Astrocyte (in vitro differentiated cells and primary cell): ENCODE results near the gene CCSER1. TPM values are rescaled to one million over a fixed set of nuclear protein-coding genes. Genes with fewer than 3 reads are reported as not detected.

ENCODE experiments used
- DNase-seq: peaks from one replicate; pipeline ENCODE4 v3.0.0-alpha.2; 2010; ENCODE audit warnings: low read depth
- FAIRE-seq: peaks from 2 replicates; lab custom pipeline; 2011; peaks lifted over from hg19 to GRCh38; lab: Jason Lieb, UNC
- H2AFZ ChIP-seq: 2 replicates; pipeline ENCODE4 v1.6.0; 2012; ENCODE audit warnings: low read depth, low read length, inconsistent platforms
- H3K27ac ChIP-seq: 2 replicates; pipeline ENCODE4 v1.5.1; 2011; ENCODE audit warnings: low read depth, low read length, inconsistent platforms
- H3K27me3 ChIP-seq: 2 replicates; pipeline ENCODE4 v1.6.0; 2011; ENCODE audit warnings: low read length, inconsistent platforms; ENCODE audit not compliant: insufficient read depth
- H3K36me3 ChIP-seq: 2 replicates; pipeline ENCODE4 v1.5.1; 2011; ENCODE audit warnings: low read length, inconsistent platforms; ENCODE audit not compliant: insufficient read depth
- H3K4me1 ChIP-seq: 2 replicates; pipeline ENCODE4 v1.5.1; 2011; ENCODE audit warnings: low read length, inconsistent platforms; ENCODE audit not compliant: insufficient read depth
- H3K4me2 ChIP-seq: 2 replicates; pipeline ENCODE4 v1.6.0; 2012; ENCODE audit warnings: low read length, inconsistent platforms
- H3K4me3 ChIP-seq: 2 replicates; pipeline ENCODE4 v1.5.1; 2011; ENCODE audit warnings: low read depth, mild to moderate bottlenecking, low read length, inconsistent platforms; ENCODE audit not compliant: insufficient read depth
- H3K79me2 ChIP-seq: 2 replicates; pipeline ENCODE4 v1.6.0; 2012; ENCODE audit warnings: mild to moderate bottlenecking, low read length, inconsistent platforms; ENCODE audit not compliant: insufficient read depth
- H3K9ac ChIP-seq: 2 replicates; pipeline ENCODE4 v1.6.0; 2012; ENCODE audit warnings: mild to moderate bottlenecking, low read length, inconsistent platforms
- H3K9me3 ChIP-seq: 2 replicates; pipeline ENCODE4 v1.5.1; 2012; ENCODE audit warnings: low read depth, mild to moderate bottlenecking, low read length, inconsistent platforms; ENCODE audit not compliant: insufficient read depth
- H4K20me1 ChIP-seq: 2 replicates; pipeline ENCODE4 v1.6.0; 2012; ENCODE audit warnings: low read length, inconsistent platforms; ENCODE audit not compliant: insufficient read depth
- H3K27ac Mint-ChIP-seq: one replicate; pipeline ENCODE4 v1.8.0; 2021; ENCODE audit warnings: mild to moderate bottlenecking, mixed read lengths; ENCODE audit not compliant: unreplicated experiment
- H3K27me3 Mint-ChIP-seq: one replicate; pipeline ENCODE4 v1.8.0; 2021; ENCODE audit warnings: low read depth, mixed read lengths; ENCODE audit not compliant: unreplicated experiment
- H3K36me3 Mint-ChIP-seq: one replicate; pipeline ENCODE4 v1.8.0; 2021; ENCODE audit warnings: low read depth, mixed read lengths; ENCODE audit not compliant: unreplicated experiment
- H3K4me1 Mint-ChIP-seq: one replicate; pipeline ENCODE4 v1.8.0; 2021; ENCODE audit warnings: low read depth, mixed read lengths; ENCODE audit not compliant: unreplicated experiment
- H3K4me3 Mint-ChIP-seq: one replicate; pipeline ENCODE4 v1.8.0; 2021; ENCODE audit warnings: mild to moderate bottlenecking, moderate library complexity, mixed read lengths; ENCODE audit not compliant: unreplicated experiment
- H3K9me3 Mint-ChIP-seq: one replicate; pipeline ENCODE4 v1.8.0; 2021; ENCODE audit warnings: mild to moderate bottlenecking, mixed read lengths; ENCODE audit not compliant: unreplicated experiment
- EZH2 ChIP-seq: IDR thresholded peaks from 2 replicates; pipeline ENCODE4 v1.6.1; 2012; ENCODE audit warnings: mild to moderate bottlenecking, low read length, inconsistent platforms; ENCODE audit not compliant: insufficient read depth
- total RNA-seq: library from RNA; stranded (reverse); gene quantifications from 2 replicates; pipeline ENCODE4 v1.2.1, GENCODE V29; 2021
- TF ChIP-seq, protein P1 (sequence below): IDR thresholded peaks from 2 replicates; pipeline ENCODE4 v1.5.1; 2011; ENCODE audit warnings: low read depth, mild to moderate bottlenecking, inconsistent platforms, low read length, moderate library complexity; ENCODE audit not compliant: insufficient read depth

Gene CCSER1
- total RNA-seq, 1 donor from 2014 or later, result 2.2 TPM

DNA sequence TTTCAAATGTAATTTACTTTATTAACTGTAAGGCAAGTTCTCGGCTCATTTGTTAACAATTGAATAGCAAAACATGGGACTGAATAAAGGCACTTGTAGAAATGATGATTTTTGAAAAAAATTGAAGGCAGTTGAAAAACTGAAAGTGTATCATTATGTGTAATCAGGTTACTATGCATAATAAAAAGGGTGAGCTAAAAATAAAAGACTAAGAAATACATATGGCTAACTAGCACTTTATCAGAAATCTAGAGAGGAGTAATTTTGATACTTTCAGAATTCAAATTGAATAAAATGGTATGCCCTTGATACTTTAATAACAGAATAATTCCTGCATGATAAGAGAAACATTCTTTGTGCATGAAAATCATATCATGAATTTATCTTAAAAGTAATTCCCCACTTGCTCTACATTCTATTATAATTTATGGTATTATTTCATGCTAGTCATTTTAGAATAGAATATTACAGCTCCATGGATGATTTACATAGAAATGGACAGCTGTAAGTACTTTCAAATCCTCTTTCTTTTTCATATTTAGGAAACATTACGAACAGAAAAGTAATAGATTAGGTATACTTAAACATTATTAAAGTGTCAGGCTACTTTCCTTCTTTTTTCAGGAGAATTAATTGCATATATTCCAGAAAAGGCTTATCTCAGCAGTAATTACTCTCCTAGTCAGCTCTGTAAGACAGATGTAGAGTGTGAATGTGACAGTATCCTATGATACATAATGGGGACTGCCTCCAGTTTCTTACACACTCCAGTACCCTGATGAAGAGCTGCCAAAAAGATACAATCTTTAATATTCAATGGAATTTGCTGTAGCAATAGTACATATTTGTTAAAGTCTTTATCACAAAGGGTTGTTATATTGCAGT is 697.3 kb downstream of the CCSER1 start:
- DNase-seq (no peak), FAIRE-seq (no peak)
- Histone ChIP-seq H2AFZ (no peak overlapping the region), H3K27ac (no peak overlapping the region), H3K4me2 (no peak overlapping the region), H3K4me3 (no peak overlapping the region), H3K4me1 (no peaks in the 10 kb centered on the region), H3K9ac (no peak overlapping the region), H3K36me3 (no peaks in the 10 kb centered on the region), H3K79me2 (no peaks in the 10 kb centered on the region), H4K20me1 (no peaks in the 10 kb centered on the region), H3K9me3 (peaks cover 3% of the 10 kb centered on the region), H3K27me3 (no peaks in the 10 kb centered on the region)
- H3K27ac Mint-ChIP-seq, result no peak overlapping the region
- no peak overlapping the region for H3K4me3 Mint-ChIP-seq
- no peaks in the 10 kb centered on the region for H3K9me3 Mint-ChIP-seq
- H3K36me3 Mint-ChIP-seq, result no peaks in the 10 kb centered on the region
- H3K4me1 Mint-ChIP-seq, result no peaks in the 10 kb centered on the region
- no peak for TF ChIP-seq EZH2
- TF ChIP-seq, protein P1, sequence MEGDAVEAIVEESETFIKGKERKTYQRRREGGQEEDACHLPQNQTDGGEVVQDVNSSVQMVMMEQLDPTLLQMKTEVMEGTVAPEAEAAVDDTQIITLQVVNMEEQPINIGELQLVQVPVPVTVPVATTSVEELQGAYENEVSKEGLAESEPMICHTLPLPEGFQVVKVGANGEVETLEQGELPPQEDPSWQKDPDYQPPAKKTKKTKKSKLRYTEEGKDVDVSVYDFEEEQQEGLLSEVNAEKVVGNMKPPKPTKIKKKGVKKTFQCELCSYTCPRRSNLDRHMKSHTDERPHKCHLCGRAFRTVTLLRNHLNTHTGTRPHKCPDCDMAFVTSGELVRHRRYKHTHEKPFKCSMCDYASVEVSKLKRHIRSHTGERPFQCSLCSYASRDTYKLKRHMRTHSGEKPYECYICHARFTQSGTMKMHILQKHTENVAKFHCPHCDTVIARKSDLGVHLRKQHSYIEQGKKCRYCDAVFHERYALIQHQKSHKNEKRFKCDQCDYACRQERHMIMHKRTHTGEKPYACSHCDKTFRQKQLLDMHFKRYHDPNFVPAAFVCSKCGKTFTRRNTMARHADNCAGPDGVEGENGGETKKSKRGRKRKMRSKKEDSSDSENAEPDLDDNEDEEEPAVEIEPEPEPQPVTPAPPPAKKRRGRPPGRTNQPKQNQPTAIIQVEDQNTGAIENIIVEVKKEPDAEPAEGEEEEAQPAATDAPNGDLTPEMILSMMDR, result no peak
- H3K27me3 Mint-ChIP-seq, result no peaks in the 10 kb centered on the region

GRCh38 chr4:90825849-90826248 is 698.7 kb downstream of the CCSER1 start:
- Mint-ChIP-seq H3K27me3 (no peaks in the 10 kb centered on the region), H3K27ac (no peak overlapping the region), H3K4me3 (no peak overlapping the region), H3K4me1 (no peaks in the 10 kb centered on the region), H3K9me3 (no peaks in the 10 kb centered on the region), H3K36me3 (no peaks in the 10 kb centered on the region)
- Histone ChIP-seq H3K9me3 (peaks cover 3% of the 10 kb centered on the region), H3K27me3 (no peaks in the 10 kb centered on the region), H3K4me3 (no peak overlapping the region), H3K79me2 (no peaks in the 10 kb centered on the region), H4K20me1 (no peaks in the 10 kb centered on the region), H3K27ac (no peak overlapping the region), H3K4me2 (no peak overlapping the region), H3K9ac (no peak overlapping the region), H3K36me3 (no peaks in the 10 kb centered on the region), H3K4me1 (no peaks in the 10 kb centered on the region), H2AFZ (no peak overlapping the region)
- FAIRE-seq (no peak), DNase-seq (no peak)
- no peak for TF ChIP-seq EZH2
- TF ChIP-seq, protein P1, result no peak

DNA sequence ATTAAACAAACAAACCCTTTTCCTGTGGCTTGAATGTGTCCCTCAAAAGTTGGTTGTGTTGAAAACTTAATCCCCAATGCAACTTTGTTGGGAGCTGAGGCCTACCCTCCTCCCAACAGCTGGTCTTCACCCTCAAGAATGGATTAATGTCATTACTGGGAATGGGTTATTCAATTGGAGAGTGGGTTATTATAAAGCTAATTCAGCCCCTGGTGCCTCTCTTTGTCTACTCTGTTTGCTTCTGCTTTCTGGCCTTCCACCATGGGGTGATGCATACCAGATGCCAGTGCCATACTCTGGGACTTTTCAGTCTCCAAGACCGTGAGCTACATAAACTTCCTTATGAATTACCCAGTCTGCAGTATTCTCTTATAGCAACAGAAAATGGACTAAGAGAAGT is 706.5 kb downstream of the CCSER1 start:
- H3K4me1 ChIP-seq, result no peaks in the 10 kb centered on the region
- H3K9me3 ChIP-seq, result no peaks in the 10 kb centered on the region
- no peaks in the 10 kb centered on the region for H3K79me2 ChIP-seq
- H3K27me3 ChIP-seq, result no peaks in the 10 kb centered on the region
- H3K27me3 Mint-ChIP-seq, result no peaks in the 10 kb centered on the region
- no peak overlapping the region for H3K4me2 ChIP-seq
- no peaks in the 10 kb centered on the region for H3K9me3 Mint-ChIP-seq
- no peaks in the 10 kb centered on the region for H3K36me3 ChIP-seq
- no peaks in the 10 kb centered on the region for H4K20me1 ChIP-seq
- no peak overlapping the region for H3K27ac ChIP-seq
- no peak overlapping the region for H3K4me3 ChIP-seq
- no peak overlapping the region for H3K4me3 Mint-ChIP-seq
- H3K27ac Mint-ChIP-seq, result no peak overlapping the region
- H3K36me3 Mint-ChIP-seq, result no peaks in the 10 kb centered on the region
- no peak overlapping the region for H2AFZ ChIP-seq
- H3K4me1 Mint-ChIP-seq, result peaks cover 1% of the 10 kb centered on the region
- no peak overlapping the region for H3K9ac ChIP-seq
- DNase-seq, result no peak
- no peak for FAIRE-seq
- TF ChIP-seq EZH2, result no peak
- TF ChIP-seq, protein P1, result no peak
